Measurements from ENCODE around the gene NEK4.

NEK4 gene

GRCh38 chr3:52792961-52793695, 22.4 kb upstream of the NEK4 start:
- no peak for DNase-seq (ENCODE audit: low read depth, low spot score)

GRCh38 chr3:52792413-52792812, 21.7 kb upstream of the NEK4 start:
- DNase-seq (ENCODE audit: low read depth, low spot score): no peak

GRCh38 chr3:52791928-52792327, 21.2 kb upstream of the NEK4 start:
- no peak for DNase-seq (ENCODE audit: low read depth, low spot score)

GRCh38 chr3:52791366-52791765, 20.6 kb upstream of the NEK4 start:
- DNase-seq (ENCODE audit: low read depth, low spot score): no peak

- DNase-seq (ENCODE audit: low read depth, low spot score): no peak
Observed at GRCh38 chr3:52790741-52791140, 20.0 kb upstream of the NEK4 start.

- no peak for DNase-seq (ENCODE audit: low read depth, low spot score)
Observed at GRCh38 chr3:52790337-52790736, 19.6 kb upstream of the NEK4 start.

- no peak for DNase-seq (ENCODE audit: low read depth, low spot score)
Observed at GRCh38 chr3:52789746-52790040, 19.0 kb upstream of the NEK4 start.

GRCh38 chr3:52788890-52789745, 18.4 kb upstream of the NEK4 start:
- DNase-seq (ENCODE audit: low read depth, low spot score): no peak

- DNase-seq (ENCODE audit: low read depth, low spot score): no peak
Observed at GRCh38 chr3:52787672-52788625, 17.2 kb upstream of the NEK4 start.

- DNase-seq (ENCODE audit: low read depth, low spot score): no peak
Observed at GRCh38 chr3:52787246-52787645, 16.5 kb upstream of the NEK4 start.

- DNase-seq (ENCODE audit: low read depth, low spot score): no peak
Observed at GRCh38 chr3:52786330-52787215, 15.8 kb upstream of the NEK4 start.

- no peak for DNase-seq (ENCODE audit: low read depth, low spot score)
Observed at GRCh38 chr3:52784931-52785590, 14.3 kb upstream of the NEK4 start.

GRCh38 chr3:52784021-52784621, 13.4 kb upstream of the NEK4 start:
- DNase-seq (ENCODE audit: low read depth, low spot score): no peak

- no peak for DNase-seq (ENCODE audit: low read depth, low spot score)
Observed at GRCh38 chr3:52783211-52783555, 12.4 kb upstream of the NEK4 start.

- no peak for DNase-seq (ENCODE audit: low read depth, low spot score)
Observed at GRCh38 chr3:52782412-52783210, 11.9 kb upstream of the NEK4 start.

- DNase-seq (ENCODE audit: low read depth, low spot score): no peak
Observed at GRCh38 chr3:52781741-52782140, 11.0 kb upstream of the NEK4 start.

GRCh38 chr3:52779837-52780585, 9.3 kb upstream of the NEK4 start:
- no peak for DNase-seq (ENCODE audit: low read depth, low spot score)

- no peak for DNase-seq (ENCODE audit: low read depth, low spot score)
Observed at GRCh38 chr3:52779011-52779836, 8.5 kb upstream of the NEK4 start.
